HCT116 (cell line): ENCODE data around the gene CTBP1. TPM values are rescaled to one million over a fixed set of nuclear protein-coding genes. Genes with fewer than 3 reads are reported as not detected.

Experiments used
- ATAC-seq: fragments of 200-7000 bp; cut with Tn5 transposase; 2 replicates; pipeline ENCODE4 v1.9.1; 2020; ENCODE audit warnings: mild to moderate bottlenecking, moderate library complexity
- BruUV-seq: library from RNA; stranded (reverse); fragments of 400-500 nt; replicated peaks from 2 replicates; lab custom pipeline; 2021; lab: Mats Ljungman, UMichigan
- CTCF ChIA-PET: fragments of 300-600 bp; sonication (Branson Sonifier 250); formaldehyde crosslinking; loops from one replicate; lab custom pipeline; 2021; ENCODE audit warnings: antibody characterized with exemption; lab: Charles Lee
- POLR2A ChIA-PET: fragments of 300-600, 350-600 bp; sonication (Branson Sonifier 250); formaldehyde crosslinking; loops from one replicate; lab custom pipeline; 2021; ENCODE audit warnings: antibody characterized with exemption; lab: Charles Lee
- RAD21 ChIA-PET, 2 experiments: fragments of 300-600 bp; sonication (Branson Sonifier 250); formaldehyde crosslinking; loops; one replicate each; lab custom pipeline; 2023; ENCODE audit warnings: low total read pairs in 2 of 2; ENCODE audit not compliant: uncharacterized antibody in 2 of 2, unreplicated experiment in 2 of 2, low non-redundant PET in 1 of 2; lab: Charles Lee
- DNase-seq: peaks from one replicate; pipeline ENCODE4 v3.0.0-alpha.2; 2010; ENCODE audit warnings: low read depth, low spot score
- H2AFZ ChIP-seq: fragments of 200-600 bp; shearing (Covaris generic), sonication (generic); 2 replicates; pipeline ENCODE4 v1.6.1; 2017; ENCODE audit warnings: low read depth, mixed run types, mixed read lengths, antibody characterized with exemption, low read length; ENCODE audit not compliant: poor library complexity, severe bottlenecking
- H3K27ac ChIP-seq: 2 replicates; pipeline ENCODE4 v1.5.1; 2012; ENCODE audit warnings: low read depth, low read length
- H3K27me3 ChIP-seq: fragments of 200-600 bp; sonication (generic); 2 replicates; pipeline ENCODE4 v1.6.1; 2016; ENCODE audit warnings: mixed run types, low read length, mixed read lengths; ENCODE audit not compliant: insufficient read depth
- H3K36me3 ChIP-seq, 2 experiments: fragments of 200-500 bp in 1 of 2; fragments of 200-600 bp in 1 of 2; sonication (Bioruptor generic) in 1 of 2; sonication (generic) in 1 of 2; 2 replicates each; pipeline versions ENCODE4 v1.5.1 to v1.6.1; 2014 to 2016; ENCODE audit warnings: low read length in 2 of 2, inconsistent platforms in 1 of 2, mixed read lengths in 1 of 2, mixed run types in 1 of 2; ENCODE audit not compliant: insufficient read depth in 2 of 2, control insufficient read depth in 1 of 2
- H3K4me1 ChIP-seq, 2 experiments: fragments of 200-600 bp in 1 of 2; sonication (generic) in 1 of 2; 2 replicates each; pipeline versions ENCODE4 v1.5.1 to v1.6.1; 2012 to 2017; ENCODE audit warnings: low read length in 2 of 2, inconsistent platforms in 1 of 2, mild to moderate bottlenecking in 1 of 2, mixed read lengths in 1 of 2, mixed run types in 1 of 2, moderate library complexity in 1 of 2; ENCODE audit not compliant: insufficient read depth in 2 of 2, control insufficient read depth in 1 of 2
- H3K4me2 ChIP-seq: fragments of 200-600 bp; sonication (generic); 2 replicates; pipeline ENCODE4 v1.6.1; 2017; ENCODE audit warnings: mixed run types, low read length, mixed read lengths
- H3K4me3 ChIP-seq, 2 experiments: fragments of 200-600 bp in 1 of 2; sonication (generic) in 1 of 2; replicated peaks in 1 of 2; 2 replicates each; pipeline ENCODE4 v1.5.1; 2011 to 2016; ENCODE audit warnings: low read length in 2 of 2, control low read depth in 1 of 2, low read depth in 1 of 2, mild to moderate bottlenecking in 1 of 2, mixed read lengths in 1 of 2, mixed run types in 1 of 2
- H3K79me2 ChIP-seq: fragments of 200-600 bp; sonication (generic); 2 replicates; pipeline ENCODE4 v1.6.1; 2017; ENCODE audit warnings: mild to moderate bottlenecking, mixed run types, low read length, moderate library complexity, mixed read lengths; ENCODE audit not compliant: insufficient read depth
- H3K9ac ChIP-seq: fragments of 200-600 bp; sonication (generic); 2 replicates; pipeline ENCODE4 v1.6.1; 2016; ENCODE audit warnings: low read length, mixed read lengths
- H3K9me2 ChIP-seq: fragments of 200-600 bp; sonication (generic), shearing (Covaris generic); 2 replicates; pipeline ENCODE4 v1.6.1; 2017; ENCODE audit warnings: mixed run types, mild to moderate bottlenecking, moderate library complexity; ENCODE audit not compliant: insufficient read depth
- H3K9me3 ChIP-seq, 2 experiments: fragments of 200-500 bp in 1 of 2; fragments of 200-600 bp in 1 of 2; sonication (Bioruptor generic) in 1 of 2; sonication (generic) in 1 of 2; 2 replicates each; pipeline ENCODE4 v1.6.1; 2014 to 2017; ENCODE audit warnings: low read length in 2 of 2, mixed read lengths in 2 of 2, inconsistent platforms in 1 of 2, low read depth in 1 of 2, mild to moderate bottlenecking in 1 of 2, mixed run types in 1 of 2, moderate library complexity in 1 of 2; ENCODE audit not compliant: control insufficient read depth in 1 of 2, insufficient read depth in 1 of 2
- H4K20me1 ChIP-seq: fragments of 200-600 bp; sonication (generic), shearing (Covaris generic); 2 replicates; pipeline ENCODE4 v1.6.1; 2017; ENCODE audit warnings: mixed run types, mild to moderate bottlenecking, moderate library complexity; ENCODE audit not compliant: insufficient read depth
- CTCF ChIP-seq, 3 experiments: fragments of 200-600 bp in 1 of 3; sonication (generic) in 1 of 3; IDR thresholded peaks in 2 of 3; conservative IDR thresholded peaks in 1 of 3; 2 replicates each; pipeline ENCODE4 v1.5.1; 2012 to 2017; ENCODE audit warnings: low read depth in 2 of 3, low read length in 2 of 3, antibody characterized with exemption in 1 of 3, borderline replicate concordance in 1 of 3, control low read depth in 1 of 3, mild to moderate bottlenecking in 1 of 3, mixed read lengths in 1 of 3, mixed run types in 1 of 3, moderate library complexity in 1 of 3; ENCODE audit not compliant: insufficient read depth in 1 of 3
- ELF1 ChIP-seq: IDR thresholded peaks from 2 replicates; pipeline ENCODE4 v1.6.1; 2012; ENCODE audit warnings: low read depth, borderline replicate concordance
- EZH2phosphoT487 ChIP-seq: fragments of 200-600 bp; IDR thresholded peaks from 2 replicates; pipeline ENCODE4 v1.6.1; 2018; ENCODE audit warnings: antibody characterized with exemption, borderline replicate concordance
- MAX ChIP-seq: IDR thresholded peaks from 2 replicates; pipeline ENCODE4 v1.6.1; 2012
- SIN3A ChIP-seq: IDR thresholded peaks from 2 replicates; pipeline ENCODE4 v1.6.1; 2012; ENCODE audit warnings: low read depth
- TCF7L2 ChIP-seq: IDR thresholded peaks from 2 replicates; pipeline ENCODE4 v1.7.0; 2011; ENCODE audit warnings: borderline replicate concordance, inconsistent platforms; ENCODE audit not compliant: insufficient read depth, insufficient read length; ENCODE audit errors: extremely low read depth
- YY1 ChIP-seq: IDR thresholded peaks from 2 replicates; pipeline ENCODE4 v1.6.1; 2011; ENCODE audit warnings: low read length, low read depth, moderate library complexity, mild to moderate bottlenecking; ENCODE audit not compliant: insufficient replicate concordance; ENCODE audit errors: extremely low read depth
- ZBTB33 ChIP-seq: IDR thresholded peaks from 2 replicates; pipeline ENCODE4 v1.6.1; 2011; ENCODE audit warnings: mild to moderate bottlenecking, low read length, moderate library complexity; ENCODE audit not compliant: insufficient replicate concordance; ENCODE audit errors: extremely low read depth
- intact Hi-C: fragments of 100-400 bp; cut with micrococcal nuclease; formaldehyde crosslinking; loops from 2 replicates; pipeline ENCODE4 v1.10.0; 2022
- total RNA-seq: library from RNA; stranded (reverse); gene quantifications from one replicate; pipeline ENCODE4 v1.2.1, GENCODE V29; 2021; ENCODE audit not compliant: unreplicated experiment

The CTBP1 gene
- total RNA-seq, 1 experiment from 2014 or later = 175 TPM

GRCh38 chr4:1211891-1212545, 36.9 kb downstream of the CTBP1 start:
- no peaks in the 10 kb centered on the region for H4K20me1 ChIP-seq
- DNase-seq (no peak), ATAC-seq (no peak)
- ChIA-PET POLR2A (no interaction called here), CTCF (no interaction called here), RAD21 (no interaction called here)
- no peak overlapping the region for H3K4me2 ChIP-seq
- no peaks in the 10 kb centered on the region for H3K27me3 ChIP-seq
- H3K9me2 ChIP-seq = no peaks in the 10 kb centered on the region
- no peaks in the 10 kb centered on the region for H3K9me3 ChIP-seq
- no peak overlapping the region for H3K27ac ChIP-seq
- TF ChIP-seq SIN3A = no peak
- no peak overlapping the region for H3K4me3 ChIP-seq
- intact Hi-C loops = no loop called here
- peaks cover 2% of the 10 kb centered on the region; the same call in 1 of the 2 replicates for H3K79me2 ChIP-seq
- H3K4me1 ChIP-seq = no peaks in the 10 kb centered on the region
- no TSS peak for BruUV-seq
- H3K36me3 ChIP-seq = peaks cover 15 to 19% of the 10 kb centered on the region in 2 experiments; a peak in 3 of 4 replicates
- H3K9ac ChIP-seq = no peak overlapping the region
- no peak overlapping the region for H2AFZ ChIP-seq

- BruUV-seq = no TSS peak
- RAD21 ChIA-PET = no interaction called here
Measured at GRCh38 chr4:1211371-1211770, 37.6 kb downstream of the CTBP1 start.

More at GRCh38 chr4:1211371-1211770, 37.6 kb downstream of the CTBP1 start:
- Histone ChIP-seq H3K4me1 (no peaks in the 10 kb centered on the region), H3K9me3 (no peaks in the 10 kb centered on the region)
- POLR2A ChIA-PET = no interaction called here
- TF ChIP-seq ZBTB33 (no peak), TCF7L2 (no peak), ELF1 (no peak), YY1 (no peak), CTCF (IDR thresholded peaks at IDR 0.05 in 2 of 3, conservative IDR thresholded peaks at IDR 0.05 in 1 of 3; ENCODE audit: borderline replicate concordance in 1 of 3, insufficient read depth in 1 of 3, low read depth in 2 of 3, low read length in 2 of 3) (no peak), MAX (no peak), EZH2phosphoT487 (no peak)
- TF ChIP-seq, all 23 proteins: peak for 0
- H4K20me1 ChIP-seq = no peaks in the 10 kb centered on the region
- H2AFZ ChIP-seq = no peak overlapping the region
- no peak for ATAC-seq
- no peaks in the 10 kb centered on the region for H3K27me3 ChIP-seq
- no peak overlapping the region for H3K9ac ChIP-seq
- peaks cover 15 to 19% of the 10 kb centered on the region in 2 experiments; a peak in 3 of 4 replicates for H3K36me3 ChIP-seq
- CTCF ChIA-PET = no interaction called here
- peaks cover 2% of the 10 kb centered on the region; the same call in 1 of the 2 replicates for H3K79me2 ChIP-seq
- H3K9me2 ChIP-seq = no peaks in the 10 kb centered on the region
- DNase-seq = no peak
- intact Hi-C loops = no loop called here
- H3K27ac ChIP-seq = no peak overlapping the region
- H3K4me2 ChIP-seq = no peak overlapping the region
- no peak overlapping the region for H3K4me3 ChIP-seq
